ENCODE data around the gene DCHS2. TPM values are rescaled to one million over a fixed set of nuclear protein-coding genes. Genes with fewer than 3 reads are reported as not detected.

The DCHS2 gene
- total and polyA plus RNA-seq, 4 donors, result 3.2 to 15.5 (median 7.6) TPM

GRCh38 chr4:154457471-154457870, 34.1 kb downstream of the DCHS2 start:
- Histone ChIP-seq H3K36me3 (ENCODE audit: control insufficient read depth, insufficient read depth, low read length) (no peaks in the 10 kb centered on the region), H3K27ac (ENCODE audit: low read depth, low read length) (no peak overlapping the region), H3K4me1 (ENCODE audit: control insufficient read depth, insufficient read depth, low read length) (no peaks in the 10 kb centered on the region), H3K27me3 (ENCODE audit: control insufficient read depth, insufficient read depth, low read length) (no peaks in the 10 kb centered on the region), H3K4me3 (ENCODE audit: low read depth, low read length) (no peak overlapping the region), H3K9me3 (ENCODE audit: control insufficient read depth, insufficient read depth, low read length) (no peaks in the 10 kb centered on the region)
- 63% methylated on average over 4 of the region's 6 CpGs for WGBS (ENCODE audit: insufficient coverage)
- peak in 2 of 6 donors; percentile 59 for DNase-seq (ENCODE audit: low read depth in 4 of 6, low spot score in 6 of 6)

GRCh38 chr4:154456889-154457288, 34.7 kb downstream of the DCHS2 start:
- Histone ChIP-seq H3K27me3 (ENCODE audit: control insufficient read depth, insufficient read depth, low read length) (no peaks in the 10 kb centered on the region), H3K4me1 (ENCODE audit: control insufficient read depth, insufficient read depth, low read length) (no peaks in the 10 kb centered on the region), H3K27ac (ENCODE audit: low read depth, low read length) (no peak overlapping the region), H3K4me3 (ENCODE audit: low read depth, low read length) (no peak overlapping the region), H3K9me3 (ENCODE audit: control insufficient read depth, insufficient read depth, low read length) (no peaks in the 10 kb centered on the region), H3K36me3 (ENCODE audit: control insufficient read depth, insufficient read depth, low read length) (no peaks in the 10 kb centered on the region)
- 90% methylated on average over 1 of the region's 2 CpGs for WGBS (ENCODE audit: insufficient coverage)
- DNase-seq (ENCODE audit: low read depth in 4 of 6, low spot score in 6 of 6), result no peak

GRCh38 chr4:154456240-154456639, 35.4 kb downstream of the DCHS2 start:
- Histone ChIP-seq H3K36me3 (ENCODE audit: control insufficient read depth, insufficient read depth, low read length) (no peaks in the 10 kb centered on the region), H3K4me3 (ENCODE audit: low read depth, low read length) (no peak overlapping the region), H3K9me3 (ENCODE audit: control insufficient read depth, insufficient read depth, low read length) (no peaks in the 10 kb centered on the region), H3K27me3 (ENCODE audit: control insufficient read depth, insufficient read depth, low read length) (no peaks in the 10 kb centered on the region), H3K27ac (ENCODE audit: low read depth, low read length) (no peak overlapping the region), H3K4me1 (ENCODE audit: control insufficient read depth, insufficient read depth, low read length) (no peaks in the 10 kb centered on the region)
- DNase-seq (ENCODE audit: low read depth in 4 of 6, low spot score in 6 of 6), result no peak
- WGBS (ENCODE audit: insufficient coverage), result 83% methylated on average over 1 of the region's 6 CpGs

GRCh38 chr4:154455111-154455510, 36.5 kb downstream of the DCHS2 start:
- H3K9me3 ChIP-seq (ENCODE audit: control insufficient read depth, insufficient read depth, low read length), result no peaks in the 10 kb centered on the region
- no peak overlapping the region for H3K27ac ChIP-seq (ENCODE audit: low read depth, low read length)
- DNase-seq (ENCODE audit: low read depth in 4 of 6, low spot score in 6 of 6), result no peak
- H3K27me3 ChIP-seq (ENCODE audit: control insufficient read depth, insufficient read depth, low read length), result no peaks in the 10 kb centered on the region
- H3K36me3 ChIP-seq (ENCODE audit: control insufficient read depth, insufficient read depth, low read length), result no peaks in the 10 kb centered on the region
- no CpG with 5 or more reads among the region's 1 CpG for WGBS (ENCODE audit: insufficient coverage)
- no peaks in the 10 kb centered on the region for H3K4me1 ChIP-seq (ENCODE audit: control insufficient read depth, insufficient read depth, low read length)
- no peak overlapping the region for H3K4me3 ChIP-seq (ENCODE audit: low read depth, low read length)

- Histone ChIP-seq H3K27ac (ENCODE audit: low read depth, low read length) (no peak overlapping the region), H3K4me3 (ENCODE audit: low read depth, low read length) (no peak overlapping the region)
These were observed 36.9 kb downstream of the DCHS2 start for GRCh38 chr4:154454710-154455109.

GRCh38 chr4:154452798-154453346, 38.7 kb downstream of the DCHS2 start:
- DNase-seq (ENCODE audit: low read depth in 4 of 6, low spot score in 6 of 6), result no peak
- Histone ChIP-seq H3K4me3 (ENCODE audit: low read depth, low read length) (no peak overlapping the region), H3K4me1 (ENCODE audit: control insufficient read depth, insufficient read depth, low read length) (no peaks in the 10 kb centered on the region), H3K36me3 (ENCODE audit: control insufficient read depth, insufficient read depth, low read length) (no peaks in the 10 kb centered on the region), H3K27me3 (ENCODE audit: control insufficient read depth, insufficient read depth, low read length) (no peaks in the 10 kb centered on the region), H3K9me3 (ENCODE audit: control insufficient read depth, insufficient read depth, low read length) (no peaks in the 10 kb centered on the region), H3K27ac (ENCODE audit: low read depth, low read length) (no peak overlapping the region)
- WGBS (ENCODE audit: insufficient coverage), result 94% methylated on average over 4 of the region's 5 CpGs

More at GRCh38 chr4:154454710-154455109, 36.9 kb downstream of the DCHS2 start:
- no peaks in the 10 kb centered on the region for H3K4me1 ChIP-seq (ENCODE audit: control insufficient read depth, insufficient read depth, low read length)
- no peaks in the 10 kb centered on the region for H3K36me3 ChIP-seq (ENCODE audit: control insufficient read depth, insufficient read depth, low read length)
- no peaks in the 10 kb centered on the region for H3K27me3 ChIP-seq (ENCODE audit: control insufficient read depth, insufficient read depth, low read length)
- DNase-seq (ENCODE audit: low read depth in 4 of 6, low spot score in 6 of 6), result peak in 1 of 6 donors; percentile 37
- no peaks in the 10 kb centered on the region for H3K9me3 ChIP-seq (ENCODE audit: control insufficient read depth, insufficient read depth, low read length)

GRCh38 chr4:154450966-154451365, 40.6 kb downstream of the DCHS2 start:
- Histone ChIP-seq H3K36me3 (ENCODE audit: control insufficient read depth, insufficient read depth, low read length) (no peaks in the 10 kb centered on the region), H3K9me3 (ENCODE audit: control insufficient read depth, insufficient read depth, low read length) (no peaks in the 10 kb centered on the region), H3K4me1 (ENCODE audit: control insufficient read depth, insufficient read depth, low read length) (no peaks in the 10 kb centered on the region), H3K4me3 (ENCODE audit: low read depth, low read length) (no peak overlapping the region), H3K27ac (ENCODE audit: low read depth, low read length) (no peak overlapping the region), H3K27me3 (ENCODE audit: control insufficient read depth, insufficient read depth, low read length) (no peaks in the 10 kb centered on the region)
- peak in 1 of 6 donors; percentile 38 for DNase-seq (ENCODE audit: low read depth in 4 of 6, low spot score in 6 of 6)
- WGBS (ENCODE audit: insufficient coverage), result no CpG with 5 or more reads among the region's 1 CpG

- Histone ChIP-seq H3K4me3 (ENCODE audit: low read depth, low read length) (no peak overlapping the region), H3K27me3 (ENCODE audit: control insufficient read depth, insufficient read depth, low read length) (no peaks in the 10 kb centered on the region), H3K4me1 (ENCODE audit: control insufficient read depth, insufficient read depth, low read length) (no peaks in the 10 kb centered on the region), H3K27ac (ENCODE audit: low read depth, low read length) (no peak overlapping the region), H3K9me3 (ENCODE audit: control insufficient read depth, insufficient read depth, low read length) (no peaks in the 10 kb centered on the region), H3K36me3 (ENCODE audit: control insufficient read depth, insufficient read depth, low read length) (no peaks in the 10 kb centered on the region)
- DNase-seq (ENCODE audit: low read depth in 4 of 6, low spot score in 6 of 6), result no peak
- 100% methylated on average over 1 of the region's 2 CpGs for WGBS (ENCODE audit: insufficient coverage)
These were observed 46.6 kb downstream of the DCHS2 start for GRCh38 chr4:154444958-154445357.

GRCh38 chr4:154441982-154442381, 49.6 kb downstream of the DCHS2 start:
- H3K36me3 ChIP-seq (ENCODE audit: control insufficient read depth, insufficient read depth, low read length), result no peaks in the 10 kb centered on the region
- H3K9me3 ChIP-seq (ENCODE audit: control insufficient read depth, insufficient read depth, low read length), result no peaks in the 10 kb centered on the region
- no peak overlapping the region for H3K27ac ChIP-seq (ENCODE audit: low read depth, low read length)
- 92% methylated on average over 3 of the region's 3 CpGs for WGBS (ENCODE audit: insufficient coverage)
- no peak for DNase-seq (ENCODE audit: low read depth in 4 of 6, low spot score in 6 of 6)
- no peaks in the 10 kb centered on the region for H3K27me3 ChIP-seq (ENCODE audit: control insufficient read depth, insufficient read depth, low read length)
- no peaks in the 10 kb centered on the region for H3K4me1 ChIP-seq (ENCODE audit: control insufficient read depth, insufficient read depth, low read length)
- no peak overlapping the region for H3K4me3 ChIP-seq (ENCODE audit: low read depth, low read length)

GRCh38 chr4:154441124-154441523, 50.5 kb downstream of the DCHS2 start:
- no CpG with 5 or more reads among the region's 1 CpG for WGBS (ENCODE audit: insufficient coverage)
- no peak for DNase-seq (ENCODE audit: low read depth in 4 of 6, low spot score in 6 of 6)
- Histone ChIP-seq H3K36me3 (ENCODE audit: control insufficient read depth, insufficient read depth, low read length) (no peaks in the 10 kb centered on the region), H3K27me3 (ENCODE audit: control insufficient read depth, insufficient read depth, low read length) (no peaks in the 10 kb centered on the region), H3K27ac (ENCODE audit: low read depth, low read length) (no peak overlapping the region), H3K4me1 (ENCODE audit: control insufficient read depth, insufficient read depth, low read length) (no peaks in the 10 kb centered on the region), H3K9me3 (ENCODE audit: control insufficient read depth, insufficient read depth, low read length) (no peaks in the 10 kb centered on the region), H3K4me3 (ENCODE audit: low read depth, low read length) (no peak overlapping the region)

Data from spinal cord (tissue), 10 donors.